ENCODE measurements around the gene PDE6B.
"Not testable (repeated sequence)": the region's sequence is repeated elsewhere in the genome, so short reads cannot be mapped to it uniquely, and the experiment has no call there.

Gene PDE6B

DNA sequence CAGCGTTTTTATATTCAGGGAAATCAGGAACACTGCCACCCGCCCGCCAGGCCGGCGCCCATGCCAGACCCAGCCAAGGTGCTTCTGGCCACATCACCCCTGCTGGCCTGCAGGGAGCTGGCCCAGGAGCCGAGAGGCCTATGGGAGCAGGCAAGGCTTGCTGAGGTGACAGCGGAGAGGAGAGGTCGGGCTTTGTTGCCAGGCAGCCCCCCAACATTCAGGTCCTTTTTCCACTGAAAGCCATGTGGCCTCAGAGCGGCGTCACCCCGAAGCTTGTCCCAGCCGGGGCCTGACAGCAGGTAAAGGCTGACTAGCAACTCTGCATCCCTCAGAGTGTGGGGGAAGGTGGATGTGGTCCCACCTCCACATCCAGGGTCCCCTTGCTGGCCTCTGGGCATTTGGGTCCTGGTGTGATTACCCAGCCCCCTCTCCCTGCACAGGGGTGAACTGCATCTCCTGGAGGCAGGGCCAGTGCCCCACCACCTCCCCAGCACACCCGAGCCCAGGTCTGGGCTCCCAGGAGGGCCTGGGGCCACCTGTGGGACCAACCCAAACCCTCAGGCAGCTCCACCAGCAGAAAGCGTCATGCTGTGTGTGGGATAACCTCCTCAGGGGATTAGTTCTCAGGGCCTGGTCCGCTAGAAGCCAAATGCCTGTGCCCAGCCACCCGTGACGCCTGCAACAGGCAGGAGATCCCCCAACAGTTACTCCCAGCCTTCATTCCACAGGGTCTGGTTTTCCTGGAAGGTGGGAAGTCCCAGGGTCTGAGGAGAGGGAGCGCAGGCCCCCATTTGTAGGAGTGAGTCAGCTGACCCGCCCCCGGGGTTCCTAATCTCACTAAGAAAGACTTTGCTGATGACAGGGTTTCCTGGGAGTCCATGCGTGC lies at the start of gene PDE6B:
Gene PDE6B, plus strand, starts transcription at position 869 of the 886 bp plus-strand sequence. CDS start 54 bp downstream, outside the sequence.
- DNase-seq, result no peak

DNA sequence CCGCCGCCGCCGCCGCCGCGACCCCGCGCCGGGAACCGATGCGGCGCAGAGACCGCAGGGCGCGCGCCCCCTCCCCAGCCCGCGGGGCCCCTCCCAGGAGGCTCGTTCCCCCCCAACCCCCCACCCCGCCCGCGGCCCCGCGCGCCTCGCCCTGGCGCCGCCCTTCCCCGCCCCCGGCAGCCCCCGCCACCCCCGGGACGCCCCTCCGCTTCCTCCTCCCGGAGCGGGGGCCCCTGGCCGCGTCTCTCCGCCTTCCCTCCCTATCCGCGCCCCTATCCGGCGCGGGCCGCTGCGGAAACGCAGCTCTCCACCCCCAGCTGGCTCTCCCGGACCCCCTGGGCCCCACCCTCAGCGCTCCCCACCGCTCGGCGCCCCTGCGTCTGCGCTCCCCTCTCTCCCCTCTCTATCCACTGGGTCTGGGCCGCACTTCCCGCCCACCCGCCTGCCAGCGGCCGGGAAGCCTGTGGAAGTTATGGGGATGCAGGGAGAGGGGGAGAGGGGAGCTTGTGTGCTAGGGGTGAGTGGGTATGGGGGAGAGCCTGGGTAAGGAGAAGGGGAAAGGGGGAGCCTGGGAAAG lies 49.0 kb upstream of the PDE6B start, which contains the start of gene TMEM271:
Gene TMEM271, minus strand, starts transcription at position 51 of the 577 bp plus-strand sequence. CDS start 233 bp downstream, outside the sequence.
- no peak for DNase-seq

DNA sequence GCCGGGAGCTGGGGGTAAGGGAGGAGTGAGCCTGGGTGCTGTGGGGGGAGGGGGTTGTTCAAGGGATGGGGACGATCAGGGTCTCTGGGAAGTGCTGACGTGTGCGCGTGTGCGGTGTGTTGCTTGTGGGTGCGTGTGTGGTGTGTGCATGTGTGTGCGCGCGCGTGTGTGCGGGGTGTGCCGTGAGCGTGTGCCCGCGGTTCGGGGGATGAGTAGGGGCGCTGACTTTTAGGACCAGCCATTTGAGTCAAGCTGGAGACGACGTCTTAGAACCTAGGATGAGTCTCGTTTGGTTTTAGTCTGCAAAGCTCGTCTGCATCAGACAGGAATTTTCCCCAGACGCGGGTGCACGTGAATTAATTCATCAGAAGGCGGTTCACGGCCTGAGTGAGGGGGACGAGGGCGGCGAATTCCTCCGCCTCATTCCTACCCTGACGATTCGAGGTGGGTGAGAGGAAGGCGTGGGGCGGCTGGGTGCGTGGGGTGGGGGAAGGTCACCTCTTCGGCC lies 48.3 kb upstream of the PDE6B start:
- DNase-seq, result no peak

DNA sequence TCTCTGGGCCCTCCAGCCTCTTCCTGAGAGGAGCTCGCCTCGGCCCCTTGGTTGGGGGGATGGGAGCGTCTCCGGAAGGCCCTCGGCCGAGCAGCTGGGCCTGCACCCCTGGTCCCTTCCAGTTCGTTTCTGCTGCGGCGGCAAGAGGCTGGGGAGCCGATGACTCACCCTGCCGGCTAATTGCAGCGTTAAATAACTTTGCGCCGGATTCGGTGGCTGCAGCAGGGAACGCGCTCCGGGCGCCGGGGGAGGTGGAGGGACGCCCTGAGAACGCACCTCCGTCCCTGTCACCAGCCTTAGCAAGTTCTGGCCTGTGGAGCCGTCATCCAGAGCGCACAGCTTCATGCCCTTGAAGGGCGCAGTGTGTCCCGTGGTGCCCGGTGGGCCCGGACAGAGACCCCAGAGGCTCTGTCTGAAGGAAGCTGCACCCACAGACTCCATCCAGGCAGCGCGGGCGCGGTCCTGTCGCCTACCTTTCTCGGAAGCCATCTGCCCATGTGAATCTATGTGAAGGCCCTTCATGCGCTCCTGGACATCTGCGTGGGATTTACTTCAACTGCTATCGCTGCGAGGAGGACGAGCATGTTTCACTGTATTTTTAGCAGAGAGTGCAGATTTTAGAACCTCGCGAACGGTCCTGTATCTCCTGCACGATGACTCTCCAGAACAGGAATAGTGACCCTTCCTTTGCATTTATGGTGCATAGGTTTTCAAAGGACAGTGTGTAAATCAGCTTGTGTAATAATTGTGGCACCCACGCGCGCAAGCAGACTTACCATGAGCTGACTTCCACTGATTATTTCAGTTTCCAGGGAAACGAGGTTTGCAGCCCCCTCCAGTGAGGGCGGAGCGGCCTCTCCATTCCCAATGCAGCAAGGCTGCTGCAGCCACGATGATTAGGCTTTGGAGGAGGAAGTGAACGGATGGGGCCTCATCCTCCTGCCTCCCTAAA lies 47.6 kb upstream of the PDE6B start:
- no peak for DNase-seq

- no peak for DNase-seq
Measured at GRCh38 chr4:578451-579443, 46.6 kb upstream of the PDE6B start.

DNA sequence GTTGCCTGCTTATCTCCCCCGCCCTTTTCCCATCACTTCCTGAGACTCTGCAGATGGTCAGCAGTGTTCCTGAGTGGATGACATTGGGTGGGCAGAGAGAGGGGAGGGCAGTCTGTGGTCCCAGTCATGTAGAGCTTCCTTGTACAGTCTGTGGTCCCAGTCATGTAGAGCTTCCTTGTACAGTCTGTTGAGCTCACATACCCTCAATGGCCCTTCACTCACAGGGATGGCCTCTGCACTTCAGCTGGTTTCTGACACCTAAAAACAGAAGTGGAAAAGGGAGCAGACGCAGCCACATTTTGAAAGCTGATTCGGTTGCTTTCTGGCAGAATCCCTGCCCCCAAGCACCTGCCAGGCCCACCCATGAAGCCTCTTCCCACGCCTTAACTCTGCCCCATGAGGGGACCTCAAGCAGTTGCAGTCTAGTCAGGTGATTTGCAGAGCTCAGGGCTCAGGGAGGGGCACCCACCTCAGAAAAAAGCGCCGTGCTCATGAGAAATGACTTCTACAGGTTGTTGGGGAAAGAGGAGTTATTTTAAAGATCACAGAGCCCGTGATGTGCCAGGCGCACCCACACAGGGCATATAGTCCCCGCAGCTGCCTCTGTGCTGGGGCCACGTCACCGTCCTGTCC lies 45.7 kb upstream of the PDE6B start:
- no peak for DNase-seq

- no peak for DNase-seq
Measured at GRCh38 chr4:581181-581580, 44.2 kb upstream of the PDE6B start.

GRCh38 chr4:581753-582361 lies 43.5 kb upstream of the PDE6B start:
- DNase-seq, result no peak

DNA sequence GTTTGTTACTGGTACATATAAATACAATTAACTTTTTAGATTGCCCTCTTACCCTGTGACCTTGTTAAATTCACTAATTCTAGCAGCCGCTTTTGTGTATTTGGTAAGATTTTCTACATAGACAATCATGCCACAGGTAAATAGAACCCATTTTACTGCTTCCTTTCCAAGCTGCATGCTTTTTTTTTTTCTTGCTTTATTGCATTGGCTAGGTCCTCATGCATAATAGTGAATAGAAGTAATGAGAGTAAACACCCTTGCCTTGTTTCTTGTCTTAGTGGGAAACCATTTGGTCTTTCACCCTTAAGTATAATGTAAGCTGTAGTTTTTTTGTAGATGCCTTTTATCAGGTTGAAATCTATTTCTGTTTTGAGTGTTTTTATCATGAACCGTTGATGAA lies 41.6 kb upstream of the PDE6B start:
- DNase-seq, result no peak

DNA sequence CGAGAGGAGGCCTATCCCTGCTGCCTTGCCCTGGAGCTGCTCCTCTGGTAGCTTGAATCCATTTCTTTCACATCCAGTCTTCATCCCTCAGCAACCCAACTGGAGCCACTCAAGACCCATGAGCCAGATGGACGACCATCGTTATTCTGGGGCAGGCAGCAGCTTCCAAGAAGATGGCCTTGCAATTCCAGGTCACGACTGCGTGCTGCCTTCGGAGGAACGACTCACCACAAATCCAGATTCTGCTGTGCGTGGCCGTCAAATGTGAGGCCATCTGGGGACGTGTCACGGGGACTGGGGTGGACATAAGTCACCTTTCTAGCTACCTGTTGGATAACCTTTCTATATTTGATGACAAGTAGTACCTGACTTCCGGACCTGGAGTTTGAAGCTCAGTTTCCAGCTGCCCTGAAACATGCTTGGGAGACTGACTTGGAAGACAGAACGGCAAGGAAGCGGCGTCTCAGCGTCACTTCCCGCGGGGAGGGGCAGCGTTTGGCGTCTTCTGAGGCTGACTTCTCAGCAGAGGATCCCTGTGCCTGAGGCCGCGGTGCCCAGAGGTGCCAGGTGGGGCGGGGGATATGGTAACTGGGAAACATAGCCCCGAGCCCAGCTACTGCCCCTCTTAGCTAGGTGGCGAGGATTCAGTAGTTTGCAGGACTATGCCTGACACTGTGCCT lies 37.6 kb upstream of the PDE6B start:
- DNase-seq, result no peak

DNA sequence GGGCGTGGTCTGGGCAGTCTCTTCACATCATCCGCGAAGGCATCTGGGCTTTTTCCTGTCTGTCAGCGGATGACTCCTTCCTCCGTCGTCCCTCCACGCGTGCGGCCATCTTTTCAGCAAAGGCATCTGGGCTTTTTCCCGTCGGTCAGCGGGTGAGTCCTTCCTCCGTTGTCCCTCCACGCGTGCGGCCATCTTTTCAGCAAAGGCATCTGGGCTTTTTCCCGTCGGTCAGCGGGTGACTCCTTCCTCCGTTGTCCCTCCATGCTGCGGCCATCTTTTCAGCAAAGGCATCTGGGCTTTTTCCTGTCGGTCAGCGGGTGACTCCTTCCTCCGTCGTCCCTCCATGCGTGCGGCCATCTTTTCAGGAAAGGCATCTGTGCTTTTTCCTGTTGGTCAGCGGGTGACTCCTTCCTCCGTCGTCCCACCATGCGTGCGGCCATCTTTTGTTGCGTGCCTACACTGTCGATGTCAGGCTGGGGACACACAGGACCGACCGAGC lies 37.0 kb upstream of the PDE6B start:
- DNase-seq, result no peak

GRCh38 chr4:589219-589963 lies 36.0 kb upstream of the PDE6B start:
- DNase-seq, result no peak

DNA sequence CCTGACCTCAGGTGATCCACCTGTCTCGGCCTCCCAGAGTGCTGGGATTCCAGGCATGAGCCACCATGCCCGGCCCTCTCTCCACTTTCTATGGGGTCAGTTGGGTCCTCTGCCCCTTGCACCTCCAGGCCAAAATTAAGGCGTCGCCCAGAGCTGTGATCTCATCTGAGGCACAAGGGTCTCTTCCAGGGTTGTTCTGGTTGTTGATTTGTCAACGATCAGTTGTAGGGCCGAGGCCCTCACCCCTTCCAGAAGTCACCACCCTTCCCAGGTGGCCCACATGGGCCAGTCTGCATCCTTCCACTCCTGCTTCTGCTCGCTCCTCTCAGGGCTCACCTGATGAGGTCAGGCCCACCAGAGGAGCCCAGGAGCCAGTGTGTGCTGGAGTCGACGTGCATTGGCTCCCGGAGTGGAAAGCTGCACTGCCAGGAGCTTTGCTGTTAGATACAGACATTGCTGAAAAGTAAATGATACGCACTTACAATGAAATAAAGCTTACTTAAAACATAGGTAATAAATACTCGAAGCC lies 35.0 kb upstream of the PDE6B start:
- DNase-seq, result no peak

GRCh38 chr4:592178-592577 lies 33.2 kb upstream of the PDE6B start:
- DNase-seq, result not testable (repeated sequence)

- DNase-seq, result no peak
Measured at GRCh38 chr4:592825-593520, 32.4 kb upstream of the PDE6B start.

DNA sequence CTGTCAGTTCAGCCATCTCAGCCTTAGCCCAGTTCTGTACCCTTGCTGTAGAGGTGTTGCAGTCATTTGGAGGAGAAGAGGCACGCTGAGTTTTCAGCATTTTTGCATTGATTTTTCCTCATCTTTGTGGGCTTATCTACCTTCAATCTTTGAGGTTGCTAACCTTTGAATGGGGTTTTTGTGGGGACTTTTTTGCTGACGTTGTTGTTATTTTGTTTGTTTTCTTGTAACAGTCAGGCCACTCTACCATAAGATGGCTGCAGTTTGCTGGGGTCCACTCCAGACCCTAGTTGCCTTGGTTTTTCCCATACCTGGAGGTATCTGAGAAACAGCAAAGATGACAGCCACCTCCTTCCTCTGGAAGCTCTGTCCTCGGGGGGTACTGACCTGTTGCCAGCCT lies 26.4 kb upstream of the PDE6B start:
- DNase-seq, result no peak

DNA sequence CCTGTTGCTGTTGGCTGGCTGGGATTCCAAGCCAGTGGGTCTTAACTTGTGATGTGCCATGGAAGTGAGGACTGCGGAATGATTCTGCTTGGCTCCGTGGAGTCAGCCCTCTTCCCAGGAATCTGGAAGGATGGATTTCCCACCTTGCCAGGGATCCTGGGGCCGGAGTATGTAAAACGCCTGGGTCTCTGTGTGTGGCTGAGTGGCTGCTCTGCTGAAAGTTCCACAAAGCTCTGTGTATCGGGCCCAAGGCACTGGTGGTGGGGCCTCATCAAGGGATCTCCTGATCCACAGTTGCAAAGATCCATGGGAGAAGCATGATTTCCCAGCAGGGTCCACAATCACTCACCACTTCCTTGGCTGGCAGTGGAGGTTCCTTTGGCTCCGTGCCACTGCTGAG lies 25.2 kb upstream of the PDE6B start:
- DNase-seq, result no peak

GRCh38 chr4:600850-601515 lies 24.4 kb upstream of the PDE6B start:
- DNase-seq, result no peak
